H1 (cell line): Measurements from ENCODE around the gene ZBTB42.

Experiments used
- FOSL1 ChIP-seq: IDR thresholded peaks from 2 replicates; pipeline ENCODE4 v1.6.1; 2011; ENCODE audit warnings: mild to moderate bottlenecking, low read depth, low read length, moderate library complexity; ENCODE audit not compliant: insufficient read depth
- HDAC2 ChIP-seq, 2 experiments: fragments of 300-600 bp in 1 of 2; sonication (generic) in 1 of 2; IDR thresholded peaks; 2 replicates each; pipeline ENCODE4 v1.6.1; 2011 to 2012; ENCODE audit warnings: low read depth in 2 of 2, low read length in 2 of 2, mild to moderate bottlenecking in 2 of 2, moderate library complexity in 2 of 2, borderline replicate concordance in 1 of 2, inconsistent platforms in 1 of 2
- POLR2AphosphoS5 ChIP-seq: IDR thresholded peaks from 2 replicates; pipeline ENCODE4 v1.6.1; 2011; ENCODE audit warnings: low read depth, low read length
- RFX5 ChIP-seq: IDR thresholded peaks from 2 replicates; pipeline ENCODE4 v1.6.1; 2011; ENCODE audit warnings: low read depth, low read length, improper control_type of control experiment, borderline replicate concordance
- ZNF274 ChIP-seq: IDR thresholded peaks from 2 replicates; pipeline ENCODE4 v1.7.0; 2012; ENCODE audit warnings: low read length, borderline replicate concordance; ENCODE audit errors: extremely low read depth
- TF ChIP-seq, protein P1 (sequence below), 3 experiments: IDR thresholded peaks; 1 replicate in 2 of 3; 2 replicates in 1 of 3; pipeline versions ENCODE4 v1.5.1 to v1.6.1; 2011; ENCODE audit warnings: low read length in 3 of 3, mild to moderate bottlenecking in 3 of 3, inconsistent platforms in 2 of 3, low read depth in 1 of 3, moderate library complexity in 1 of 3; ENCODE audit not compliant: insufficient read depth in 1 of 3; ENCODE audit errors: control extremely low read depth in 1 of 3
- TF ChIP-seq, protein P2 (sequence below): IDR thresholded peaks from 2 replicates; pipeline ENCODE4 v1.6.1; 2012; ENCODE audit warnings: low read length, inconsistent platforms

DNA sequence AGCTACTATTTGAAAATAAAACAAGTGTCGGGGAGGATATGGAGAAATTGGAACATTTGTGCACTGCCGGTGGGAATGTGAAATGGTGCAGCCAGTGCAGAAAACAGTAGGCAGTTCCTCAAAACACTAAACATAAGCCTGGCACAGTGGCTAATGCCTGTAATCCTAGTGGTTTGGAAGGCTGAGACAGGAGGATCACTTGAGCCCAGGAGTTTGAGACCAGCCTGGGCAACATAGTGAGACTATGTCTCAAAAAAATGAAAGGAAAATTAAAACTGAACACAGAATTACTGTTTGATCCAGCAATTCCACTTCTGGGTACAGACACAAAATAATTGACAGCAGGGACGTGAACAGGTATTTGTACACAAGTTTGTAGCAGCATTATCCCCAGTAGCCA lies 35.4 kb upstream of the ZBTB42 start:
- TF ChIP-seq FOSL1 (no peak), POLR2AphosphoS5 (no peak), ZNF274 (no peak), HDAC2 (IDR thresholded peaks at IDR 0.05; ENCODE audit: borderline replicate concordance in 1 of 2, low read depth in 2 of 2, low read length in 2 of 2) (no peak), RFX5 (no peak)
- TF ChIP-seq, protein P1, sequence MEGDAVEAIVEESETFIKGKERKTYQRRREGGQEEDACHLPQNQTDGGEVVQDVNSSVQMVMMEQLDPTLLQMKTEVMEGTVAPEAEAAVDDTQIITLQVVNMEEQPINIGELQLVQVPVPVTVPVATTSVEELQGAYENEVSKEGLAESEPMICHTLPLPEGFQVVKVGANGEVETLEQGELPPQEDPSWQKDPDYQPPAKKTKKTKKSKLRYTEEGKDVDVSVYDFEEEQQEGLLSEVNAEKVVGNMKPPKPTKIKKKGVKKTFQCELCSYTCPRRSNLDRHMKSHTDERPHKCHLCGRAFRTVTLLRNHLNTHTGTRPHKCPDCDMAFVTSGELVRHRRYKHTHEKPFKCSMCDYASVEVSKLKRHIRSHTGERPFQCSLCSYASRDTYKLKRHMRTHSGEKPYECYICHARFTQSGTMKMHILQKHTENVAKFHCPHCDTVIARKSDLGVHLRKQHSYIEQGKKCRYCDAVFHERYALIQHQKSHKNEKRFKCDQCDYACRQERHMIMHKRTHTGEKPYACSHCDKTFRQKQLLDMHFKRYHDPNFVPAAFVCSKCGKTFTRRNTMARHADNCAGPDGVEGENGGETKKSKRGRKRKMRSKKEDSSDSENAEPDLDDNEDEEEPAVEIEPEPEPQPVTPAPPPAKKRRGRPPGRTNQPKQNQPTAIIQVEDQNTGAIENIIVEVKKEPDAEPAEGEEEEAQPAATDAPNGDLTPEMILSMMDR (IDR thresholded peaks at IDR 0.05; ENCODE audit: control extremely low read depth in 1 of 3, insufficient read depth in 1 of 3, low read depth in 1 of 3, low read length in 3 of 3): no peak
- TF ChIP-seq, protein P2, sequence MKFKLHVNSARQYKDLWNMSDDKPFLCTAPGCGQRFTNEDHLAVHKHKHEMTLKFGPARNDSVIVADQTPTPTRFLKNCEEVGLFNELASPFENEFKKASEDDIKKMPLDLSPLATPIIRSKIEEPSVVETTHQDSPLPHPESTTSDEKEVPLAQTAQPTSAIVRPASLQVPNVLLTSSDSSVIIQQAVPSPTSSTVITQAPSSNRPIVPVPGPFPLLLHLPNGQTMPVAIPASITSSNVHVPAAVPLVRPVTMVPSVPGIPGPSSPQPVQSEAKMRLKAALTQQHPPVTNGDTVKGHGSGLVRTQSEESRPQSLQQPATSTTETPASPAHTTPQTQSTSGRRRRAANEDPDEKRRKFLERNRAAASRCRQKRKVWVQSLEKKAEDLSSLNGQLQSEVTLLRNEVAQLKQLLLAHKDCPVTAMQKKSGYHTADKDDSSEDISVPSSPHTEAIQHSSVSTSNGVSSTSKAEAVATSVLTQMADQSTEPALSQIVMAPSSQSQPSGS: no peak
